A673 (cell line): Measurements from ENCODE around the gene CTSD. TPM values are rescaled to one million over a fixed set of nuclear protein-coding genes. Genes with fewer than 3 reads are reported as not detected.

Source experiments
- BruUV-seq: library from RNA; stranded (reverse); fragments of 400-500 nt; replicated peaks from 2 replicates; lab custom pipeline; 2021; lab: Mats Ljungman, UMichigan
- CTCF ChIA-PET: fragments of 300-600 bp; sonication (Branson Sonifier 250); formaldehyde crosslinking; loops from one replicate; lab custom pipeline; 2022; ENCODE audit warnings: antibody characterized with exemption; lab: Charles Lee
- POLR2A ChIA-PET: fragments of 300-600 bp; sonication (Branson Sonifier 250); formaldehyde crosslinking; loops from one replicate; lab custom pipeline; 2022; ENCODE audit warnings: antibody characterized with exemption; ENCODE audit not compliant: low non-redundant PET; lab: Charles Lee
- DNase-seq: peaks from one replicate; pipeline ENCODE4 v3.0.0-alpha.2; 2015; ENCODE audit warnings: low spot score
- H3K27ac ChIP-seq: fragments of 200-600 bp; sonication (generic); 2 replicates; pipeline ENCODE4 v1.5.1; 2016; ENCODE audit warnings: mixed run types, low read depth, mild to moderate bottlenecking, mixed read lengths, antibody characterized with exemption, low read length; ENCODE audit not compliant: poor library complexity, severe bottlenecking
- H3K27me3 ChIP-seq: fragments of 200-600 bp; sonication (generic); replicated peaks from 2 replicates; pipeline ENCODE4 v1.6.1; 2017; ENCODE audit warnings: mixed run types, low read depth, mild to moderate bottlenecking, mixed read lengths, antibody characterized with exemption, low read length; ENCODE audit not compliant: insufficient read depth, poor library complexity
- H3K36me3 ChIP-seq: fragments of 200-600 bp; sonication (generic); 2 replicates; pipeline ENCODE4 v1.6.1; 2016; ENCODE audit warnings: mixed run types, mild to moderate bottlenecking, mixed read lengths, antibody characterized with exemption, low read length; ENCODE audit not compliant: insufficient read depth, poor library complexity, severe bottlenecking
- H3K4me1 ChIP-seq: fragments of 200-600 bp; sonication (generic); 2 replicates; pipeline ENCODE4 v1.6.1; 2017; ENCODE audit warnings: mixed run types, mild to moderate bottlenecking, mixed read lengths, antibody characterized with exemption, low read length; ENCODE audit not compliant: insufficient read depth, poor library complexity, severe bottlenecking
- H3K4me3 ChIP-seq: fragments of 200-600 bp; sonication (generic); 2 replicates; pipeline ENCODE4 v1.5.1; 2016; ENCODE audit warnings: low read depth, mixed run types, mild to moderate bottlenecking, mixed read lengths, low read length; ENCODE audit not compliant: poor library complexity, severe bottlenecking
- H3K9me3 ChIP-seq: fragments of 200-600 bp; sonication (generic); 2 replicates; pipeline ENCODE4 v1.6.1; 2016; ENCODE audit warnings: mixed run types, low read depth, mild to moderate bottlenecking, mixed read lengths, antibody characterized with exemption, low read length; ENCODE audit not compliant: poor library complexity, severe bottlenecking
- CTCF ChIP-seq: fragments of 300-800, 200-600 bp; sonication (generic); conservative IDR thresholded peaks from 2 replicates; pipeline ENCODE4 v1.5.1; 2017; ENCODE audit warnings: low read depth, mild to moderate bottlenecking, antibody characterized with exemption, low read length, moderate library complexity, mixed read lengths
- EZH2 ChIP-seq: fragments of 200-600 bp; sonication (generic); IDR thresholded peaks from 2 replicates; pipeline ENCODE4 v1.6.1; 2017; ENCODE audit warnings: borderline replicate concordance, low read depth, mild to moderate bottlenecking, mixed read lengths, antibody characterized with exemption, low read length; ENCODE audit not compliant: poor library complexity, severe bottlenecking
- intact Hi-C: fragments of 100-400 bp; cut with micrococcal nuclease; formaldehyde crosslinking; loops from one replicate; pipeline ENCODE4 v1.10.0; 2022; ENCODE audit not compliant: unreplicated experiment
- total RNA-seq: library from RNA; stranded (reverse); gene quantifications from 2 replicates; pipeline ENCODE4 v1.2.3, GENCODE V29; 2021

Gene CTSD
- total RNA-seq, 1 experiment from 2014 or later = 159 TPM

DNA sequence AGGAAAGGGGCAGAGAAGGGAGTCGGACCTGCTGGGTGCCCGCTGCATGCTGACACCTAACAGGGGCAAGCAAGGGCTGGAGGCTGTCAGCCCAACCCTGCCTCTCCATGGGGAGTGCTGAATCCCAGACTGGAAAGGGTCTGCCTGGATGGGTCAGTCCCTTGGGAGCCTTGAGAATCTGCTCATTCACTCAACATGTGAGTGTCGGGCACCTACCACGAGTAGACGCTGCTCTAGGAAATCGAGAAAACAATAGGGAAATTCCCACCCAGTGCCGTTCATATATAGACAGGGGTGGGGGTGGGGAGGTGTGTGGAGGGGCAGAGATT, 4.4 kb upstream of the CTSD start:
- Histone ChIP-seq H3K36me3 (no peaks in the 10 kb centered on the region), H3K9me3 (no peaks in the 10 kb centered on the region), H3K4me1 (no peaks in the 10 kb centered on the region), H3K4me3 (no peak overlapping the region), H3K27ac (no peak overlapping the region), H3K27me3 (no peaks in the 10 kb centered on the region)
- intact Hi-C loops = no loop called here
- CTCF ChIA-PET = no interaction called here
- no peak for DNase-seq
- TF ChIP-seq EZH2 (no peak), CTCF (no peak)
- POLR2A ChIA-PET = no interaction called here
- BruUV-seq = no TSS peak

GRCh38 chr11:1767399-1768140, 3.8 kb upstream of the CTSD start:
- BruUV-seq = no TSS peak
- ChIA-PET CTCF (no interaction called here), POLR2A (no interaction called here)
- H3K36me3 ChIP-seq = no peaks in the 10 kb centered on the region
- no peak for TF ChIP-seq CTCF
- no peak for TF ChIP-seq EZH2
- no peaks in the 10 kb centered on the region for H3K9me3 ChIP-seq
- no peak overlapping the region for H3K27ac ChIP-seq
- intact Hi-C loops = no loop called here
- no peaks in the 10 kb centered on the region for H3K4me1 ChIP-seq
- no peaks in the 10 kb centered on the region for H3K27me3 ChIP-seq
- no peak overlapping the region for H3K4me3 ChIP-seq
- DNase-seq = no peak

- BruUV-seq = no TSS peak
- Histone ChIP-seq H3K27ac (no peak overlapping the region), H3K36me3 (no peaks in the 10 kb centered on the region), H3K27me3 (no peaks in the 10 kb centered on the region), H3K4me3 (no peak overlapping the region), H3K9me3 (no peaks in the 10 kb centered on the region), H3K4me1 (no peaks in the 10 kb centered on the region)
- no peak for DNase-seq
- TF ChIP-seq EZH2 = no peak
- intact Hi-C loops = no loop called here
- CTCF ChIA-PET = no interaction called here
- POLR2A ChIA-PET = no interaction called here
These were observed 3.1 kb upstream of the CTSD start for GRCh38 chr11:1766719-1767398.
